Activated CD8-positive, alpha-beta memory T cell treated with anti-CD3 and anti-CD28 coated beads, Interleukin-2, amount 10 ng/mL, durations not matched to agents 7 days and 5 days (primary cell): ENCODE results near the gene GLIPR2. TPM values are rescaled to one million over a fixed set of nuclear protein-coding genes. Genes with fewer than 3 reads are reported as not detected.

Experiments
- ATAC-seq: fragments of 150-1000 bp; cut with Tn5 transposase; one replicate; pipeline ENCODE4 v1.10.0; 2021; ENCODE audit warnings: moderate library complexity
- CTCF ChIA-PET: fragments of 350-600 bp; sonication (Branson Sonifier 250); formaldehyde crosslinking; loops from one replicate; lab custom pipeline; 2021; ENCODE audit warnings: antibody characterized with exemption; lab: Charles Lee
- DNase-seq: peaks from one replicate; pipeline ENCODE4 v3.0.0-alpha.2; 2020
- H3K27ac Mint-ChIP-seq: one replicate; pipeline ENCODE4 v1.8.0; 2021; ENCODE audit warnings: mild to moderate bottlenecking, mixed read lengths
- H3K27me3 Mint-ChIP-seq: one replicate; pipeline ENCODE4 v1.8.0; 2021; ENCODE audit warnings: mixed read lengths
- H3K36me3 Mint-ChIP-seq: one replicate; pipeline ENCODE4 v1.8.0; 2021; ENCODE audit warnings: mild to moderate bottlenecking, mixed read lengths
- H3K4me1 Mint-ChIP-seq: one replicate; pipeline ENCODE4 v1.8.0; 2021; ENCODE audit warnings: mixed read lengths
- H3K4me3 Mint-ChIP-seq: one replicate; pipeline ENCODE4 v1.8.0; 2021; ENCODE audit warnings: mild to moderate bottlenecking, moderate library complexity, mixed read lengths
- H3K9me3 Mint-ChIP-seq: one replicate; pipeline ENCODE4 v1.8.0; 2022; ENCODE audit warnings: low read depth, mixed read lengths
- total RNA-seq, 2 experiments: library from RNA; stranded (reverse); gene quantifications; one replicate each; pipeline ENCODE4 v1.2.3, GENCODE V29; 2021

GLIPR2 gene
- total RNA-seq, 2 experiments from 2014 or later = 28.4 to 49.8 TPM

DNA sequence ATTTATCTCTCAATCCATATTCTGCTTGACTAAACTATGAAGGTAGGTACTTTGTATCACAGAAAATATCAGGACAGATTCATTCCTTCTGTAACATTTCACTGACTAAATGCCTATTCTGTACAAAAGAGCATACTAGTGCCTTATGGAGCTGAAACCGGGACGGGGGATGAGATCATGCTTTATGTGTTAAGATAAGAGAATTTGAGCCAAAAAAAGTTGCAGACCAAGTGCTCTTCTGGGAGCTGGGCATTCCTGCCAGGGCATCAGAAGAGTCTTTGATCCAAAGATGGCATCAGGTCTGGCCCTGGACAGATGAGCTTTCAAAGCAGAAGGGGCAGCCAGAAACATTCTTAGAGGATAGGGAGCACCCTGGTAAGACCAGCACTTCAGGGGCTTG, 27.5 kb upstream of the GLIPR2 start:
- DNase-seq (no peak), ATAC-seq (no peak)
- CTCF ChIA-PET = interaction anchor here (1.4 to 12.1 kb wide), 2 partner anchors 58 to 99 kb away, joined by 4 to 295 read pairs; partner anchors contain the start of gene CCIN
- Mint-ChIP-seq H3K4me3 (no peak overlapping the region), H3K27ac (no peak overlapping the region), H3K9me3 (no peaks in the 10 kb centered on the region), H3K27me3 (no peaks in the 10 kb centered on the region), H3K4me1 (no peaks in the 10 kb centered on the region), H3K36me3 (peaks cover 2% of the 10 kb centered on the region)

DNA sequence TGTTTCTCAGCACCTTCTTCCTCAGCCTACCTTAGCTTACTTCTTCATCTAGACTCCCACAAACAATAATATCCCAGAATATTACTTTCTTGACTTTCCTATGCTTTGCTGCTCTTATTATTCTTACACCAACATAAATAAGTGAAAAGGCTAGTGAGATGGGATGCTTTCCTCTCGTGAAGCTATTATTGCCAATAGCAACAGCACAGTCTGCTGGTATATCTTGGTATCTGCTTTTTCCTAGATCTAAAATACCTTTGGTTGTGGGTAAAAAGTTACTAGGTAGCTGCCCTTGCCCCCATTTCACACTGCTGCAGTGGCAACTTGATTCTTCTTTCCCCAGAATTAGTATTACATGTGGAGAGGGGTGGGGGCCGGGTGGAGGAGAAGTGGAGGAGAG, 26.1 kb upstream of the GLIPR2 start:
- DNase-seq (no peak), ATAC-seq (no peak)
- no peaks in the 10 kb centered on the region for H3K9me3 Mint-ChIP-seq
- no peak overlapping the region for H3K27ac Mint-ChIP-seq
- H3K36me3 Mint-ChIP-seq = peaks cover 2% of the 10 kb centered on the region
- H3K4me1 Mint-ChIP-seq = no peaks in the 10 kb centered on the region
- no peaks in the 10 kb centered on the region for H3K27me3 Mint-ChIP-seq
- H3K4me3 Mint-ChIP-seq = no peak overlapping the region
- CTCF ChIA-PET = interaction anchor here (0.7 to 2.8 kb wide), 3 partner anchors 9 to 81 kb away, joined by 3 to 15 read pairs (median 4); partner anchors contain the start of gene CLTA

DNA sequence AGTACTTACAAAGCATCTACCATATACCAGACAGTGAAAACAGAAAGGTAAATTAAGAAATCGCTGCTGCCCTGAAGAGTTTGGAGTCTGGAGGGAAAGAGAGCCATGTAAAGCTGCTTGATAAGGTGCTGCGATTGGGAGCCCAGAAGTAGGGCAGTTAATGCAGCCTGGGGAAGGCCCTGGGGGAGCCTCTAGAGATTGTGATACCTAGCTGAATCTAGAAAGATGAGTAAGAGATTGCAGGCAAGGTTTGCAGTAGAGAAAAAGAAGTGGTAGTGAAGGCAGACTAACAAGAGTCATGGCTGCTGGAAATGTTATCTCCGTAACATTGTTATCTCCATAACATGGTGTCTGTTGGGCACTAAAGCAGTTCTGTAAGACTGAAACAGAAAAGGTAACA, 24.0 kb upstream of the GLIPR2 start:
- CTCF ChIA-PET = interaction anchor here (1.1 to 2.8 kb wide), 3 partner anchors 15 to 77 kb away, joined by 3 to 15 read pairs (median 3); no protein-coding TSS in a partner anchor
- Mint-ChIP-seq H3K27ac (no peak overlapping the region), H3K36me3 (peaks cover 2% of the 10 kb centered on the region), H3K27me3 (no peaks in the 10 kb centered on the region), H3K4me3 (no peak overlapping the region), H3K9me3 (no peaks in the 10 kb centered on the region), H3K4me1 (no peaks in the 10 kb centered on the region)
- ATAC-seq (no peak), DNase-seq (no peak)

DNA sequence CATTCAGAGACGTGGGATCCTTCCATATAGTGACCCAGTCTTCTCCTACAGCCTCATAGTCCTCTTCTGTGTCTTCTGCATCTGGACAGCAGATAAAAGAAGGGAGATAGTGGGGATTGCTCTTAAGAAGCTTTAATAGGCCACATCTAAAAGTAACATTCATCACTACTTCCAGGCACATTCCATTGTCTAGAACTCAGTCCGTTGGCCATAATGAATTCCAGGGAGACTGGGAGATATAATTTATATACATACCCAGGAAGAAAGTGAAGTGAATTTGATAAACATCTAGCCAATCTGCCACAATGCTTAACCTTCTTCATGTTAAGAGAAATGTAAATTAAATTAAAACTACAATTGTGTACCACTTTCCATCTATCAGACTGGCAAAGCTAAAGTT, 22.5 kb upstream of the GLIPR2 start:
- ATAC-seq = no peak
- no peak for DNase-seq
- Mint-ChIP-seq H3K4me3 (no peak overlapping the region), H3K27me3 (no peaks in the 10 kb centered on the region), H3K36me3 (peaks cover 2% of the 10 kb centered on the region), H3K9me3 (no peaks in the 10 kb centered on the region), H3K27ac (no peak overlapping the region), H3K4me1 (no peaks in the 10 kb centered on the region)
- CTCF ChIA-PET = interaction anchor here (2.9 to 6.3 kb wide), 2 partner anchors 11 to 13 kb away, joined by 8 to 24 read pairs; no protein-coding TSS in a partner anchor

DNA sequence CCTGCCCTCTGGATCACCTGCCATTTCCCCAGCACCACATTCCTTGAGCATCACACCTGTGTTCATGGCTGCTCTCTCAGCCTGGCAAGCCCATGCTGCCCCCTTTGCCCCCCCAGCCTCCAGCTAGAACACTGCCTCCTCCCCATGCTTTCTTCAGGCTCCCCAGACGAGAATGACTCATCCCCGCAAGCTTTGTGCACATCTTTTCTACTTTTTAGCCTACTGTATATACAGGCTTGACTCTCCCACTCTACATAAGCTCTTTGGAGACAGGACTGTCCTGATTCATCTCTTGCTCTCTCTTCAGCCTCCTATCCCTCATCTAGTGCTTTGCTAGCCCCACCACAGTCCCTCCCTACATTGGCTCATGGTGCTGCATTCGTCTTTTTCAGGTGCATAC, 19.9 kb upstream of the GLIPR2 start:
- DNase-seq (no peak), ATAC-seq (no peak)
- CTCF ChIA-PET = interaction anchor here (0.7 to 6.3 kb wide), 5 partner anchors 8 to 60 kb away, joined by 3 to 24 read pairs (median 4); no protein-coding TSS in a partner anchor
- Mint-ChIP-seq H3K9me3 (no peaks in the 10 kb centered on the region), H3K4me3 (no peak overlapping the region), H3K36me3 (peaks cover 2% of the 10 kb centered on the region), H3K27ac (no peak overlapping the region), H3K4me1 (no peaks in the 10 kb centered on the region), H3K27me3 (no peaks in the 10 kb centered on the region)

DNA sequence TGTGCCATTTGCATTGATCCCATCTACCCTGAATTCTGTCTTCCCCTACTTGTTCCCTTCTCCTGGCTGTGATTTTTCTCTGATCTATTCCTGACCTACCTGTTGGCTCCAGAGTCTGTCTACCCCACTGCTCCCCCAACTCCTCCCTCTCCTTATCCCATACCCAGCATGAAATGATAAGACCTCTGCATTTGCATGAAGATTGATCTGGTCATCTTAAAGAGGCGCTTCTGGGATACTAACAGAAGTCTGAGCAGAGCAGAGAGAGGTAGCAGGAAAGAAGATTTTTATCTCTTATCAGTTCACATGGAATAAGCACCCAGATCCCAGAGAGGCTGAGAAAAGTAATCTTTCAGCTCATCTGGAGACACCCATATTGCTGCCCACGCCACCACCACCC, 18.3 kb upstream of the GLIPR2 start:
- Mint-ChIP-seq H3K27me3 (no peaks in the 10 kb centered on the region), H3K4me3 (no peak overlapping the region), H3K4me1 (no peaks in the 10 kb centered on the region), H3K36me3 (peaks cover 2% of the 10 kb centered on the region), H3K27ac (no peak overlapping the region), H3K9me3 (no peaks in the 10 kb centered on the region)
- DNase-seq = no peak
- CTCF ChIA-PET = interaction anchor here (1.4 to 6.3 kb wide), 4 partner anchors 14 to 47 kb away, joined by 3 to 24 read pairs (median 4); no protein-coding TSS in a partner anchor
- no peak for ATAC-seq

DNA sequence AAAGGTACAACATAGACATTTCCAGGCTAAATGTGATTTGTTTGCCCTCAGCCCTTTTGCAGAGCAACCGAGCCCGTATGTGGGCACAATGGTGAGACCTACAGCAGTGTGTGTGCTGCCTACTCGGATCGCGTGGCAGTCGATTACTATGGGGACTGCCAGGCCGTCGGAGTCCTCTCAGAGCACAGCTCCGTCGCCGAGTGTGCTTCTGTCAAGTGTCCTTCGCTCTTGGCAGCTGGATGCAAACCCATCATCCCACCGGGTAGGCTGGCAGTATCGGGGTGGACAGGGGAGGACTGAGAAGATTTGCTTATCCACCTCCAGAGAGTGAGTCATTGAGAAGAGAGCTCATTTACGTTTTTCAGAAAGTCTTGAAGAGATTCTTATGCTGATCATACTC, 17.8 kb upstream of the GLIPR2 start:
- Mint-ChIP-seq H3K4me3 (no peak overlapping the region), H3K27ac (no peak overlapping the region), H3K36me3 (peaks cover 2% of the 10 kb centered on the region), H3K4me1 (no peaks in the 10 kb centered on the region), H3K27me3 (no peaks in the 10 kb centered on the region), H3K9me3 (no peaks in the 10 kb centered on the region)
- no peak for ATAC-seq
- no peak for DNase-seq
- CTCF ChIA-PET = interaction anchor here (1.4 to 6.3 kb wide), 3 partner anchors 14 to 48 kb away, joined by 3 to 24 read pairs (median 4); no protein-coding TSS in a partner anchor

DNA sequence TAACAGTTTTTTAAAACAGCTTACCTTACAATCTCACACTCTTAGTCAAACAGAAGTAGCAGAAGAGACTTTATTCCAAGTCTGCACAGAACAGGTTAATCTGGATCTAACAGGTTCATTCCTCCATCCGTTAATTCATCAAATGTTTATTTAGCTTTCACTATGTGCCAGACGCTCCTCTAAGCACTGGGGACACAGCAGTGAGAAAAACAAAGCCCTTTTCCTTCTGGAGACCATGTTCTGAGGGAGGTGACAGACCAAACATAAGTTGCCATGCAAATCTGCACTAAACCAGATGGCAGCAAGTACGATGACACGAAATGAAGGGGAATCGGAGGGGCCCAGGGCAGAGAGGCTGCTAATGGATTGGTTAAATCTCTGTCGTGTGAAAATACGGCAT, 17.1 kb upstream of the GLIPR2 start:
- Mint-ChIP-seq H3K27me3 (no peaks in the 10 kb centered on the region), H3K4me1 (no peaks in the 10 kb centered on the region), H3K9me3 (no peaks in the 10 kb centered on the region), H3K4me3 (no peak overlapping the region), H3K27ac (no peak overlapping the region), H3K36me3 (peaks cover 2% of the 10 kb centered on the region)
- ATAC-seq = no peak
- no peak for DNase-seq
- CTCF ChIA-PET = interaction anchor here (1.4 to 6.3 kb wide), 4 partner anchors 15 to 49 kb away, joined by 3 to 24 read pairs (median 9); no protein-coding TSS in a partner anchor

DNA sequence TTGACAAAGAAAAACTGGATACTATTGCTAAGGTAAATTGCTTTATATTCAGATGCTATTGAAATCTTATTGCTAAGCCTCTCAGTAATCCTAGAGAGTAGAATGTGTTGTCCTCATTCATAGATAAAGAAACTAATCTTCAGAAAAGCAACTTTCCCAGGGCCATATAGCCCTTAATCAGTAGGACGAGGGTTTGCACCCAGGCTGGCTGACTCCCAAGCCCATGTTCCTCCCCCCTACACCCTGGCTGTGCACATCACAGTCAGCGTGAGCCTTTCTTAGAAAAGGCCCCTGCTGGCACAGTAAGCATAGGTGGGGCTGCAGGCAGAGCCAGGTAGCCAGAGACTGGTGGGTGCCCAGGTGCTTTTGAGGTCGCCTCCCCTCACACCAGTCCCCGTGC, 15.8 kb upstream of the GLIPR2 start:
- Mint-ChIP-seq H3K4me1 (peaks cover 4% of the 10 kb centered on the region), H3K36me3 (peaks cover 2% of the 10 kb centered on the region), H3K4me3 (no peak overlapping the region), H3K27me3 (no peaks in the 10 kb centered on the region), H3K27ac (no peak overlapping the region), H3K9me3 (no peaks in the 10 kb centered on the region)
- ATAC-seq (no peak), DNase-seq (no peak)
- CTCF ChIA-PET = interaction anchor here (2.6 kb wide), 1 partner anchor 18 kb away, joined by 14 read pairs; no protein-coding TSS in a partner anchor

DNA sequence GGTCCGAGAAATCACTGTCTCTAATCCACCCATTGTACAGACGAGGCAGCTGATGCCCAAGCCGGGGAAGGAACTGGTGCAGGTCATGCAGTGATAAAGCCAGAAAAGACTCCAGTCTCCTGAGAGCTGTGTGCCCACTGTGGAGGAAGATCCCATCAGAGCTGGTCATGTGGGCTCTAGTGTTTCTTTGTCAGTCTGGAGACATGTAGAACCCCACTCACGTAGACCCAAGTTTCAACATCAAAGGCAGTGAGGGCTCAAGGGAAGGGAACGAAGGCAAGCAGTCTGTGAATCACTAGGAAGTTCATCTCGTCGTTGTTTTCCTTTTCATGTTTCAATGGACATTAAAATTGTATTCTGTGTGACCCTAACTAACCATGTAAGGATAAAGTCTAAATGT, 14.6 kb upstream of the GLIPR2 start:
- Mint-ChIP-seq H3K4me3 (no peak overlapping the region), H3K27me3 (no peaks in the 10 kb centered on the region)
- CTCF ChIA-PET = interaction anchor here (2.6 kb wide), 1 partner anchor 19 kb away, joined by 14 read pairs; no protein-coding TSS in a partner anchor

DNA sequence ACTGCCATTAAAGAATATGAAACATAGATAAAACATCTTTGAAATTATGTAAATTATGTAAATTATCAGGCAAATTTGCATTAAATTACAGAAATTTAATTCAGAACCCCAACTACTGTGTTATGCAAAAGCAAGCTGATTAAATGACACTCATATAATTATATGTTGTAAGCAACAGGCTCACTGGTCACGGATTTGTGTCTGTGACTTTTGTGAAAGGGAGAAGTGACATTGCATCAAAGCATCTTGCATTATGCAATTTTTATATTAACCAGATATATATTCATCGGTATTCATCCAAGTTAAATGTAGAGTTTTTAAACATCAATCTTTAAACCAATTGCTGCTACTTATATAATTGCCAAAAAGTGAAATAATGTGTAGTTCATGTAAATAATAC, 13.0 kb upstream of the GLIPR2 start:
- no peak for DNase-seq
- Mint-ChIP-seq H3K4me3 (no peak overlapping the region), H3K27me3 (no peaks in the 10 kb centered on the region), H3K27ac (no peak overlapping the region), H3K4me1 (peaks cover 19% of the 10 kb centered on the region), H3K36me3 (peaks cover 2% of the 10 kb centered on the region), H3K9me3 (no peaks in the 10 kb centered on the region)
- ATAC-seq = no peak
- CTCF ChIA-PET = interaction anchor here (1.2 to 2.1 kb wide), 5 partner anchors 13 to 43 kb away, joined by 3 to 11 read pairs (median 5); partner anchors contain the start of gene GLIPR2

More for the DNA sequence above, 14.6 kb upstream of the GLIPR2 start:
- Mint-ChIP-seq H3K36me3 (peaks cover 2% of the 10 kb centered on the region), H3K9me3 (no peaks in the 10 kb centered on the region), H3K4me1 (peaks cover 4% of the 10 kb centered on the region), H3K27ac (no peak overlapping the region)
- ATAC-seq = no peak
- DNase-seq = no peak

DNA sequence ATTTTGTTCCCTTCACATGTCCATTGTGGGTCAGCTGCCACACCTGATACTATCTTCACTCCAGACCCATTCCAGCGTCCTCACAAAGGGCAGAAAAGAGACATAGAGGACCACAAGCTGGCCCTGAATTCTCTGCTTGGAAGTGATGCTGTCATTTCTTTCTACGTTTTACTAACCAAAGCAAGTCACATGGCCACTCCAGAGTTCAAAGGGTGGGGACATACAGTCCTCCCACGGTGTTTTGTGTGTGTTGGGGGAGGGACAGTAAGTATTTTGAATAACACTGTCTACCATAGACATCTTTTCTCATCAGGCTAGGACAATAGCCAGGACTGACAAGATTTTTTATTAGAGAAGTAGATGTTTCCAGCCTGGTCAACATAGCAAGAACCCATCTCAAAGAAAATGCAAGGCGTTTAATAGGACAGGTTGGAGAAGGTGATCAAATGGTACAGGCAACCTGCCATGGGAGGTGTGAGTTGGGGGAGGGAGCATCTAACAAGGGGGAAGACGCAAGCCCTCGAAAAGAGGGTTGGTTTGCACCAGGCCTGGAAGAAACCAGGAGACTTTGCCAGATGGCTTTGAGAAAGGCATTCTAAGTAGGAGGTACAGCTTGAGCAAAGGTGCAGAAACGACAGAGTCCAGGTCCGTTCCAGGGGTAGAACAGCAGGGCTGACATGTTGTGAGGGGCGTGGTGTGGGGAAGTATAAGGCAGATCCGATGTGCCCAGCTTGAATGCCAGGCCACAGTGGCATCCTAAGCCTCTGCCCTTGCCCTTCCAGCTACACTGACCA, 11.3 kb upstream of the GLIPR2 start:
- CTCF ChIA-PET = interaction anchor here (1.0 to 2.1 kb wide), 3 partner anchors 9 to 102 kb away, joined by 3 to 11 read pairs (median 4); no protein-coding TSS in a partner anchor
- no peaks in the 10 kb centered on the region for H3K27me3 Mint-ChIP-seq
- no peak overlapping the region for H3K27ac Mint-ChIP-seq
- DNase-seq (no peak), ATAC-seq (no peak)
- H3K36me3 Mint-ChIP-seq = peaks cover 2% of the 10 kb centered on the region
- peaks cover 22% of the 10 kb centered on the region for H3K4me1 Mint-ChIP-seq
- no peak overlapping the region for H3K4me3 Mint-ChIP-seq
- no peaks in the 10 kb centered on the region for H3K9me3 Mint-ChIP-seq

DNA sequence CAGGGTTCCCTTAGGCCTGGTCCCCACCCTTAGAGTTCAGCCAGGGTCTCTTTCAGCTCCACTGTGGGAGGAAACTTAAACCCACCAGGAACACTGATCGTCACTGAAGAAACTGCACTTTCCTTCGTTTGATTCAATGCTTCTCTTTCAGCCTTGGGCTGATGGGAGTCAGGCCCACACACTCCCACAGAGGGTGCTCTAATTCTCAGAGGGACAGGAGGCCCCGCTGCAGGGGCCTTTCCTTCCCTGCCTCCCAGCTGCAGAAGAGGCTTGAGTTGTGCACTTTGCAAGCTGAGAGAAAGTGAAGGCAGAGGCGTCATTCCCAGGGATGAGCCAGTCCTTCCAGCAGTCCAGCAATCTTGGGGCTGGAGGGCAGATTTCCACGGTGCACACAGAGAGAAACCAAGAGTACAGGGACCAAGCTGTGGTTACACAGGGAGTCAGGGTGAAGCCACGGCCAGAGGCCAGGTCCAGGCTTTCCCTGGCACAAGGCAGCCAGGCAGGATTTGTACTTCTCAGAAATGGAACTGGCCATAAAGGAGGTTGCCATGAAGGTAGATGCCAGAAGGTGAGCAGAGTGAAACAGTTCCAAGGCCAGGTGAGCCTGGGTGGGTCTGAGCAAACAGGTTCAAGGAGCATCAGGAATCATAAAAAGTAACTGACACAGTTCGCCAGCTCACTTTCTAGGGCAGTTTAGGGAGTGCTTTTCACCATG, 10.4 kb upstream of the GLIPR2 start:
- H3K4me3 Mint-ChIP-seq = no peak overlapping the region
- no peak overlapping the region for H3K27ac Mint-ChIP-seq
- DNase-seq (no peak), ATAC-seq (no peak)
- CTCF ChIA-PET = interaction anchor here (0.9 kb wide), 1 partner anchor 38 kb away, joined by 3 read pairs; no protein-coding TSS in a partner anchor
- H3K27me3 Mint-ChIP-seq = no peaks in the 10 kb centered on the region
- no peaks in the 10 kb centered on the region for H3K9me3 Mint-ChIP-seq
- peaks cover 2% of the 10 kb centered on the region for H3K36me3 Mint-ChIP-seq
- peaks cover 22% of the 10 kb centered on the region for H3K4me1 Mint-ChIP-seq
